RPMI7951 (cell line): ENCODE data around the gene GLDN. TPM values are rescaled to one million over a fixed set of nuclear protein-coding genes. Genes with fewer than 3 reads are reported as not detected.
"Not testable (repeated sequence)": the region's sequence is repeated elsewhere in the genome, so short reads cannot be mapped to it uniquely, and the experiment has no call there.

ENCODE experiments used
- DNase-seq: peaks from one replicate; pipeline ENCODE4 v3.0.0-alpha.2; 2012; ENCODE audit warnings: low read depth
- total RNA-seq: library from RNA; depleted of rRNA; stranded (reverse); fragments of >200 nt; shearing (Covaris generic); gene quantifications from 2 replicates; pipeline ENCODE4 v1.2.3, GENCODE V29; 2014; rRNA removed

The GLDN gene
- total RNA-seq, 1 experiment from 2014 or later: 0.48 TPM

- no peak for DNase-seq
Observed at GRCh38 chr15:51444807-51445206, 103.4 kb downstream of the GLDN start.

GRCh38 chr15:51446029-51446744 is 104.7 kb downstream of the GLDN start:
- DNase-seq: not testable (repeated sequence)

- no peak for DNase-seq
Observed at GRCh38 chr15:51447855-51448621, 106.6 kb downstream of the GLDN start.

- DNase-seq: no peak
Observed at GRCh38 chr15:51448622-51449399, 107.4 kb downstream of the GLDN start.

- DNase-seq: no peak
Observed at GRCh38 chr15:51450001-51450400, 108.5 kb downstream of the GLDN start.

Other genes starting within 250 kb of the GLDN start
- 0.29 and 0.48 TPM in 2 replicates for gene TNFAIP8L3, start 246.7 kb upstream of the GLDN start, total RNA-seq
- 0.48 and 0.59 TPM in 2 replicates for gene CYP19A1, start 3.1 kb upstream of the GLDN start, total RNA-seq